ENCODE results near the gene PLEKHA8.

Gene PLEKHA8

GRCh38 chr7:30148426-30148825 lies 120.2 kb downstream of the PLEKHA8 start:
- Histone ChIP-seq H3K36me3 (ENCODE audit: control insufficient read depth, insufficient read depth, low read length, severe bottlenecking) (peaks cover 48% of the 10 kb centered on the region), H3K9me3 (ENCODE audit: control insufficient read depth, low read length) (no peaks in the 10 kb centered on the region), H3K4me1 (ENCODE audit: control insufficient read depth, insufficient read depth, low read length) (peaks cover 37% of the 10 kb centered on the region), H3K27me3 (replicated peaks; ENCODE audit: control insufficient read depth, insufficient read depth, low read length) (no peaks in the 10 kb centered on the region), H3K9ac (ENCODE audit: low read length) (no peak overlapping the region), H3K4me3 (ENCODE audit: low read length) (no peak overlapping the region)
- no peak for DNase-seq (ENCODE audit: low read depth)

- Histone ChIP-seq H3K9ac (ENCODE audit: low read length) (no peak overlapping the region), H3K27me3 (replicated peaks; ENCODE audit: control insufficient read depth, insufficient read depth, low read length) (no peaks in the 10 kb centered on the region), H3K4me3 (ENCODE audit: low read length) (no peak overlapping the region), H3K4me1 (ENCODE audit: control insufficient read depth, insufficient read depth, low read length) (peaks cover 31% of the 10 kb centered on the region), H3K36me3 (ENCODE audit: control insufficient read depth, insufficient read depth, low read length, severe bottlenecking) (peaks cover 50% of the 10 kb centered on the region), H3K9me3 (ENCODE audit: control insufficient read depth, low read length) (no peaks in the 10 kb centered on the region)
- no peak for DNase-seq (ENCODE audit: low read depth)
These were observed 120.8 kb downstream of the PLEKHA8 start for GRCh38 chr7:30148951-30149459.

GRCh38 chr7:30149640-30150272 lies 121.5 kb downstream of the PLEKHA8 start:
- Histone ChIP-seq H3K36me3 (ENCODE audit: control insufficient read depth, insufficient read depth, low read length, severe bottlenecking) (peaks cover 58% of the 10 kb centered on the region), H3K27me3 (replicated peaks; ENCODE audit: control insufficient read depth, insufficient read depth, low read length) (no peaks in the 10 kb centered on the region), H3K4me3 (ENCODE audit: low read length) (no peak overlapping the region), H3K9me3 (ENCODE audit: control insufficient read depth, low read length) (no peaks in the 10 kb centered on the region), H3K9ac (ENCODE audit: low read length) (no peak overlapping the region), H3K4me1 (ENCODE audit: control insufficient read depth, insufficient read depth, low read length) (peaks cover 24% of the 10 kb centered on the region)
- no peak for DNase-seq (ENCODE audit: low read depth)

- Histone ChIP-seq H3K4me1 (ENCODE audit: control insufficient read depth, insufficient read depth, low read length) (peaks cover 14% of the 10 kb centered on the region), H3K27me3 (replicated peaks; ENCODE audit: control insufficient read depth, insufficient read depth, low read length) (no peaks in the 10 kb centered on the region), H3K9ac (ENCODE audit: low read length) (no peak overlapping the region), H3K36me3 (ENCODE audit: control insufficient read depth, insufficient read depth, low read length, severe bottlenecking) (peaks cover 67% of the 10 kb centered on the region), H3K9me3 (ENCODE audit: control insufficient read depth, low read length) (no peaks in the 10 kb centered on the region), H3K4me3 (ENCODE audit: low read length) (no peak overlapping the region)
- DNase-seq (ENCODE audit: low read depth) = no peak
These were observed 122.5 kb downstream of the PLEKHA8 start for GRCh38 chr7:30150711-30151110.

GRCh38 chr7:30154111-30154587 lies 125.9 kb downstream of the PLEKHA8 start:
- Histone ChIP-seq H3K36me3 (ENCODE audit: control insufficient read depth, insufficient read depth, low read length, severe bottlenecking) (peaks cover 86% of the 10 kb centered on the region), H3K9ac (ENCODE audit: low read length) (no peak overlapping the region)
- no peak for DNase-seq (ENCODE audit: low read depth)

GRCh38 chr7:30155481-30155880 lies 127.3 kb downstream of the PLEKHA8 start:
- no peak overlapping the region for H3K9ac ChIP-seq (ENCODE audit: low read length)
- no peak overlapping the region for H3K4me3 ChIP-seq (ENCODE audit: low read length)
- H3K27me3 ChIP-seq (replicated peaks; ENCODE audit: control insufficient read depth, insufficient read depth, low read length) = no peaks in the 10 kb centered on the region
- H3K9me3 ChIP-seq (ENCODE audit: control insufficient read depth, low read length) = no peaks in the 10 kb centered on the region
- peaks cover 86% of the 10 kb centered on the region for H3K36me3 ChIP-seq (ENCODE audit: control insufficient read depth, insufficient read depth, low read length, severe bottlenecking)
- no peak for DNase-seq (ENCODE audit: low read depth)
- H3K4me1 ChIP-seq (ENCODE audit: control insufficient read depth, insufficient read depth, low read length) = peaks cover 18% of the 10 kb centered on the region

More at GRCh38 chr7:30154111-30154587, 125.9 kb downstream of the PLEKHA8 start:
- no peak overlapping the region for H3K4me3 ChIP-seq (ENCODE audit: low read length)
- H3K27me3 ChIP-seq (replicated peaks; ENCODE audit: control insufficient read depth, insufficient read depth, low read length) = no peaks in the 10 kb centered on the region
- H3K9me3 ChIP-seq (ENCODE audit: control insufficient read depth, low read length) = no peaks in the 10 kb centered on the region
- peaks cover 7% of the 10 kb centered on the region for H3K4me1 ChIP-seq (ENCODE audit: control insufficient read depth, insufficient read depth, low read length)

- Histone ChIP-seq H3K27me3 (replicated peaks; ENCODE audit: control insufficient read depth, insufficient read depth, low read length) (no peaks in the 10 kb centered on the region), H3K9me3 (ENCODE audit: control insufficient read depth, low read length) (no peaks in the 10 kb centered on the region), H3K4me3 (ENCODE audit: low read length) (no peak overlapping the region), H3K36me3 (ENCODE audit: control insufficient read depth, insufficient read depth, low read length, severe bottlenecking) (peaks cover 81% of the 10 kb centered on the region), H3K9ac (ENCODE audit: low read length) (no peak overlapping the region), H3K4me1 (ENCODE audit: control insufficient read depth, insufficient read depth, low read length) (peaks cover 25% of the 10 kb centered on the region)
- DNase-seq (ENCODE audit: low read depth) = no peak
These were observed 129.0 kb downstream of the PLEKHA8 start for GRCh38 chr7:30157204-30157603.

GRCh38 chr7:30159163-30159562 lies 131.0 kb downstream of the PLEKHA8 start:
- no peak overlapping the region for H3K9ac ChIP-seq (ENCODE audit: low read length)
- no peaks in the 10 kb centered on the region for H3K9me3 ChIP-seq (ENCODE audit: control insufficient read depth, low read length)
- H3K4me1 ChIP-seq (ENCODE audit: control insufficient read depth, insufficient read depth, low read length) = peaks cover 45% of the 10 kb centered on the region
- no peak for DNase-seq (ENCODE audit: low read depth)
- no peaks in the 10 kb centered on the region for H3K27me3 ChIP-seq (replicated peaks; ENCODE audit: control insufficient read depth, insufficient read depth, low read length)
- no peak overlapping the region for H3K4me3 ChIP-seq (ENCODE audit: low read length)
- H3K36me3 ChIP-seq (ENCODE audit: control insufficient read depth, insufficient read depth, low read length, severe bottlenecking) = peaks cover 68% of the 10 kb centered on the region

GRCh38 chr7:30159698-30160143 lies 131.5 kb downstream of the PLEKHA8 start:
- Histone ChIP-seq H3K9ac (ENCODE audit: low read length) (no peak overlapping the region), H3K9me3 (ENCODE audit: control insufficient read depth, low read length) (no peaks in the 10 kb centered on the region), H3K4me3 (ENCODE audit: low read length) (no peak overlapping the region), H3K36me3 (ENCODE audit: control insufficient read depth, insufficient read depth, low read length, severe bottlenecking) (peaks cover 62% of the 10 kb centered on the region), H3K27me3 (replicated peaks; ENCODE audit: control insufficient read depth, insufficient read depth, low read length) (no peaks in the 10 kb centered on the region), H3K4me1 (ENCODE audit: control insufficient read depth, insufficient read depth, low read length) (peaks cover 47% of the 10 kb centered on the region)
- DNase-seq (ENCODE audit: low read depth) = no peak

GRCh38 chr7:30160329-30160728 lies 132.1 kb downstream of the PLEKHA8 start:
- H3K27me3 ChIP-seq (replicated peaks; ENCODE audit: control insufficient read depth, insufficient read depth, low read length) = no peaks in the 10 kb centered on the region
- peaks cover 47% of the 10 kb centered on the region for H3K4me1 ChIP-seq (ENCODE audit: control insufficient read depth, insufficient read depth, low read length)
- no peaks in the 10 kb centered on the region for H3K9me3 ChIP-seq (ENCODE audit: control insufficient read depth, low read length)
- H3K9ac ChIP-seq (ENCODE audit: low read length) = no peak overlapping the region
- DNase-seq (ENCODE audit: low read depth) = no peak
- H3K36me3 ChIP-seq (ENCODE audit: control insufficient read depth, insufficient read depth, low read length, severe bottlenecking) = peaks cover 56% of the 10 kb centered on the region
- no peak overlapping the region for H3K4me3 ChIP-seq (ENCODE audit: low read length)

- Histone ChIP-seq H3K9ac (ENCODE audit: low read length) (peak overlapping the region; percentile 27), H3K27me3 (replicated peaks; ENCODE audit: control insufficient read depth, insufficient read depth, low read length) (no peaks in the 10 kb centered on the region), H3K4me3 (ENCODE audit: low read length) (no peak overlapping the region), H3K4me1 (ENCODE audit: control insufficient read depth, insufficient read depth, low read length) (peaks cover 47% of the 10 kb centered on the region), H3K36me3 (ENCODE audit: control insufficient read depth, insufficient read depth, low read length, severe bottlenecking) (peaks cover 59% of the 10 kb centered on the region), H3K9me3 (ENCODE audit: control insufficient read depth, low read length) (no peaks in the 10 kb centered on the region)
- DNase-seq (ENCODE audit: low read depth) = no peak
These were observed 133.9 kb downstream of the PLEKHA8 start for GRCh38 chr7:30162133-30162532.

Measured in adipocyte (in vitro differentiated cells).